Keratinocyte (primary cell): ENCODE results near the gene DACT2. TPM values are rescaled to one million over a fixed set of nuclear protein-coding genes. Genes with fewer than 3 reads are reported as not detected.

Experiments
- DNase-seq: peaks from one replicate; pipeline ENCODE4 v3.0.0-alpha.2; 2011; ENCODE audit warnings: low read depth, missing footprints, low spot score
- FAIRE-seq: peaks from 2 replicates; lab custom pipeline; 2011; peaks lifted over from hg19 to GRCh38; lab: Jason Lieb, UNC
- H2AFZ ChIP-seq: 2 replicates; pipeline ENCODE4 v1.6.0; 2012; ENCODE audit warnings: low read length, control low read depth, inconsistent platforms; ENCODE audit not compliant: control insufficient read depth
- H3K27ac ChIP-seq: 2 replicates; pipeline ENCODE4 v1.5.1; 2011; ENCODE audit warnings: low read length; ENCODE audit not compliant: control insufficient read depth, insufficient read depth
- H3K27me3 ChIP-seq: 3 replicates; pipeline ENCODE4 v1.6.0; 2011; ENCODE audit warnings: low read length; ENCODE audit not compliant: control insufficient read depth, insufficient read depth; ENCODE audit errors: extremely low read depth
- H3K36me3 ChIP-seq, 2 experiments: 2 replicates in 1 of 2; 3 replicates in 1 of 2; pipeline ENCODE4 v1.5.1; 2011; ENCODE audit warnings: low read length in 2 of 2, mild to moderate bottlenecking in 1 of 2; ENCODE audit not compliant: control insufficient read depth in 2 of 2, insufficient read depth in 2 of 2; ENCODE audit errors: extremely low read depth in 1 of 2
- H3K4me1 ChIP-seq: 3 replicates; pipeline ENCODE4 v1.5.1; 2011; ENCODE audit warnings: low read length; ENCODE audit not compliant: control insufficient read depth, insufficient read depth; ENCODE audit errors: extremely low read depth
- H3K4me2 ChIP-seq: 3 replicates; pipeline ENCODE4 v1.6.0; 2011; ENCODE audit warnings: low read depth, low read length; ENCODE audit not compliant: control insufficient read depth, insufficient read depth; ENCODE audit errors: extremely low read depth
- H3K4me3 ChIP-seq, 3 experiments: fragments of 200-600 bp in 1 of 3; sonication (generic) in 1 of 3; 2 replicates in 2 of 3; 3 replicates in 1 of 3; pipeline ENCODE4 v1.5.1; 2011 to 2016; ENCODE audit warnings: low read length in 3 of 3, mild to moderate bottlenecking in 3 of 3, control low read depth in 2 of 3, inconsistent platforms in 1 of 3, low read depth in 1 of 3, mixed read lengths in 1 of 3, mixed run types in 1 of 3, moderate library complexity in 1 of 3; ENCODE audit not compliant: control insufficient read depth in 2 of 3, insufficient read depth in 2 of 3; ENCODE audit errors: extremely low read depth in 1 of 3
- H3K79me2 ChIP-seq: 2 replicates; pipeline ENCODE4 v1.6.0; 2012; ENCODE audit warnings: low read length; ENCODE audit not compliant: control insufficient read depth, insufficient read depth
- H3K9ac ChIP-seq: 3 replicates; pipeline ENCODE4 v1.6.0; 2011; ENCODE audit warnings: low read length; ENCODE audit not compliant: control insufficient read depth, insufficient read depth; ENCODE audit errors: extremely low read depth
- H3K9me1 ChIP-seq: 3 replicates; pipeline ENCODE4 v1.6.0; 2011; ENCODE audit warnings: low read length; ENCODE audit not compliant: control insufficient read depth, insufficient read depth; ENCODE audit errors: extremely low read depth
- H3K9me3 ChIP-seq: 2 replicates; pipeline ENCODE4 v1.5.1; 2012; ENCODE audit warnings: low read depth, low read length; ENCODE audit not compliant: control insufficient read depth
- H4K20me1 ChIP-seq: 3 replicates; pipeline ENCODE4 v1.6.0; 2011; ENCODE audit warnings: low read length; ENCODE audit not compliant: control insufficient read depth, insufficient read depth; ENCODE audit errors: extremely low read depth
- EZH2 ChIP-seq: IDR thresholded peaks from one replicate; pipeline ENCODE4 v1.6.1; 2012; ENCODE audit warnings: inconsistent platforms, mild to moderate bottlenecking, low read length, moderate library complexity
- dilution Hi-C: fragments of 300-500 bp; cut with MboI; formaldehyde crosslinking; loops from one replicate; pipeline ENCODE4 v1.7.0; 2020; ENCODE audit warnings: low sequenced_read_pairs; ENCODE audit not compliant: extremely low pct_ligation_motif_present
- polyA plus RNA-seq, 5 experiments: library from polyadenylated mRNA; depleted of rRNA in 3 of 5; stranded (reverse) in 3 of 5; stranded (forward) in 1 of 5; unstranded in 1 of 5; fragments of >200 nt; gene quantifications; 1 replicate in 1 of 5; 2 replicates in 3 of 5; 3 replicates in 1 of 5; pipeline versions ENCODE4 v1.2.1 to v1.2.3, GENCODE V29; 2011 to 2012; ENCODE audit warnings: missing spikeins in 2 of 5, low read depth in 1 of 5, low replicate concordance in 1 of 5
- TF ChIP-seq, protein P1 (sequence below), 3 experiments: IDR thresholded peaks in 1 of 3; conservative IDR thresholded peaks in 1 of 3; optimal IDR thresholded peaks in 1 of 3; 2 replicates in 2 of 3; 3 replicates in 1 of 3; pipeline versions ENCODE3 to v1.5.1; 2011; ENCODE audit warnings: low read length in 3 of 3, mild to moderate bottlenecking in 3 of 3, moderate library complexity in 2 of 3, control low read depth in 1 of 3, inconsistent platforms in 1 of 3; ENCODE audit not compliant: insufficient read depth in 2 of 3; ENCODE audit errors: extremely low read depth in 1 of 3

Gene DACT2
- polyA plus RNA-seq, 1 donor (not counting 4 experiments of a cell fraction or from before 2014, with no cell fraction given), result 0.09 TPM

GRCh38 chr6:168342636-168343035 is 23.1 kb upstream of the DACT2 start:
- DNase-seq (no peak), FAIRE-seq (no peak)
- no peaks in the 10 kb centered on the region for H3K79me2 ChIP-seq
- no peaks in the 10 kb centered on the region for H3K9me1 ChIP-seq
- H2AFZ ChIP-seq, result no peak overlapping the region
- H4K20me1 ChIP-seq, result no peaks in the 10 kb centered on the region
- no peak overlapping the region for H3K27ac ChIP-seq
- no peaks in the 10 kb centered on the region for H3K4me1 ChIP-seq
- no peak overlapping the region for H3K9ac ChIP-seq
- dilution Hi-C loops, result no loop called here
- no peaks in the 10 kb centered on the region for H3K36me3 ChIP-seq
- no peak overlapping the region for H3K4me2 ChIP-seq
- H3K9me3 ChIP-seq, result no peaks in the 10 kb centered on the region
- peaks cover 24% of the 10 kb centered on the region for H3K27me3 ChIP-seq
- no peak overlapping the region for H3K4me3 ChIP-seq
- TF ChIP-seq EZH2, result no peak
- TF ChIP-seq, protein P1, sequence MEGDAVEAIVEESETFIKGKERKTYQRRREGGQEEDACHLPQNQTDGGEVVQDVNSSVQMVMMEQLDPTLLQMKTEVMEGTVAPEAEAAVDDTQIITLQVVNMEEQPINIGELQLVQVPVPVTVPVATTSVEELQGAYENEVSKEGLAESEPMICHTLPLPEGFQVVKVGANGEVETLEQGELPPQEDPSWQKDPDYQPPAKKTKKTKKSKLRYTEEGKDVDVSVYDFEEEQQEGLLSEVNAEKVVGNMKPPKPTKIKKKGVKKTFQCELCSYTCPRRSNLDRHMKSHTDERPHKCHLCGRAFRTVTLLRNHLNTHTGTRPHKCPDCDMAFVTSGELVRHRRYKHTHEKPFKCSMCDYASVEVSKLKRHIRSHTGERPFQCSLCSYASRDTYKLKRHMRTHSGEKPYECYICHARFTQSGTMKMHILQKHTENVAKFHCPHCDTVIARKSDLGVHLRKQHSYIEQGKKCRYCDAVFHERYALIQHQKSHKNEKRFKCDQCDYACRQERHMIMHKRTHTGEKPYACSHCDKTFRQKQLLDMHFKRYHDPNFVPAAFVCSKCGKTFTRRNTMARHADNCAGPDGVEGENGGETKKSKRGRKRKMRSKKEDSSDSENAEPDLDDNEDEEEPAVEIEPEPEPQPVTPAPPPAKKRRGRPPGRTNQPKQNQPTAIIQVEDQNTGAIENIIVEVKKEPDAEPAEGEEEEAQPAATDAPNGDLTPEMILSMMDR (optimal IDR thresholded peaks at IDR 0.05 in 1 of 3, IDR thresholded peaks at IDR 0.05 in 1 of 3, conservative IDR thresholded peaks at IDR 0.05 in 1 of 3; ENCODE audit: extremely low read depth in 1 of 3, insufficient read depth in 2 of 3, low read length in 3 of 3), result no peak

- Histone ChIP-seq H3K4me2 (no peak overlapping the region), H3K9me1 (no peaks in the 10 kb centered on the region), H3K27me3 (peaks cover 24% of the 10 kb centered on the region), H2AFZ (no peak overlapping the region), H3K4me3 (no peak overlapping the region), H3K9ac (no peak overlapping the region), H4K20me1 (no peaks in the 10 kb centered on the region), H3K4me1 (no peaks in the 10 kb centered on the region), H3K79me2 (no peaks in the 10 kb centered on the region), H3K36me3 (no peaks in the 10 kb centered on the region), H3K27ac (no peak overlapping the region), H3K9me3 (no peaks in the 10 kb centered on the region)
- FAIRE-seq (no peak), DNase-seq (no peak)
- TF ChIP-seq, protein P1 (optimal IDR thresholded peaks at IDR 0.05 in 1 of 3, IDR thresholded peaks at IDR 0.05 in 1 of 3, conservative IDR thresholded peaks at IDR 0.05 in 1 of 3; ENCODE audit: extremely low read depth in 1 of 3, insufficient read depth in 2 of 3, low read length in 3 of 3), result no peak
- TF ChIP-seq EZH2, result no peak
- dilution Hi-C loops, result no loop called here
These were observed 21.8 kb upstream of the DACT2 start for GRCh38 chr6:168341280-168341900.
